ENCODE data around the gene ZFHX2.
"Not testable (repeated sequence)": the region's sequence is repeated elsewhere in the genome, so short reads cannot be mapped to it uniquely, and the experiment has no call there.

ZFHX2 gene

GRCh38 chr14:23551266-23552028 lies at the start of gene ZFHX2:
ZFHX2 (minus strand) TSS chr14:23551765; CDS start chr14:23535325, 16,440 bp downstream.
- peak; percentile 55 to 78 for DNase-seq (ENCODE audit: low read depth in 1 of 2, low spot score in 1 of 2)

DNA sequence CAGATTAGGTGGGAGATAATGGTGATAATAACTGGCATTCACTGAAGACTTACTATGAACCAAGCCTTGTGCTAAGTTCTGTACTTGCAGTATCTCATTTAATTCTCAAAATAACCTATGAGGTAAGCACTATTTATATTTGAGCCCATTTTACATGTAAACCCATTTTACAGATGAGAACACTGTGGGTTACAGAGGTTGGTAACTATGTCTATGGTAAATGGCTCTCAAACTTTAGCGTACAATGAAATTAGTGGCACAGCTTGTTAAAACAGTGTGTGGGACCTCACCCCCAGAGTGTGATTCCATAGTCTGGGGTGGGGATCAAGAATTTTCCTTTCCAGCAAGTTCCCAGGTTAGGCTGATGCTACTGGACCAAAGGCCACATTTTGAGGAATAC lies 49.2 kb upstream of the ZFHX2 start:
- DNase-seq (ENCODE audit: low read depth in 1 of 2, low spot score in 1 of 2) = no peak

DNA sequence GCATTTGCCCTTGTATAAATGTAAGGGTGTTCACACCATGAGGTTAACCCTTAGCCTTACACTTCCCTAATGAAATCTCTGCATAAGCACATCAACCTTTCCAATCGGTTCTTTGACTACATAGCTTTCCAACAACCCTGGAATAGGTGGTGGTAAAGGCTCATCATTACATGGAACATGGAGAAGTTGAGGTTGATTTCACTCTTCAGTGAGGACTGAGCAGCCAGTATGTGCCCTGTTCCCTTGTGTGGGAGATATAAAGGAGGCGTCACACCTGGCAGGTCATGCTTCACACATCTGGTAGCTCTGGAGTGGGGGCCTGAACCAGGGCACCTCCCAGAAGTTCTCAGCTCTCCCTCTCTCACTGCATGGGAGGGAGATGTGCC lies 48.8 kb upstream of the ZFHX2 start:
- DNase-seq (ENCODE audit: low read depth in 1 of 2, low spot score in 1 of 2) = no peak

DNA sequence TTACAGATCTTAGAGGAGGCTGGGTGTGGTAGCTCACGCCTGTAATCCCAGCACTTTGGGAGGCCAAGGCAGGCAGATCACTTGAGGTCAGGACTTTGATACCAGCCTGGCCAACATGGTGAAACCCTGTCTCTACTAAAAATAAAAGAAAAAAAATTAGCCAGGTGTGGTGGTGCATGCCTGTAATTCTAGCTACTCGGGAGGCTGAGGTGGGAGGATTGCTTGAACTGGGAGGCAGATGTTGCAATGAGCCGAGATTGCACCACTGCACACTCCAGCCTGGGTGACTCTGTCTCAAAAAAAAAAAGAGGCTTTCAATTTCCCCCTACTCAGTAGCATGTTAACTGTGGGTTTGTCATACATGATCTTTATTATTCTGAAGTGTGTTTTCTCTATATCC lies 42.6 kb upstream of the ZFHX2 start:
- DNase-seq (ENCODE audit: low read depth in 1 of 2, low spot score in 1 of 2) = not testable (repeated sequence)

- no peak for DNase-seq (ENCODE audit: low read depth in 1 of 2, low spot score in 1 of 2)
These were observed 38.6 kb upstream of the ZFHX2 start for GRCh38 chr14:23590198-23590597.

- no peak for DNase-seq (ENCODE audit: low read depth in 1 of 2, low spot score in 1 of 2)
These were observed 38.0 kb upstream of the ZFHX2 start for GRCh38 chr14:23589606-23590005.

DNA sequence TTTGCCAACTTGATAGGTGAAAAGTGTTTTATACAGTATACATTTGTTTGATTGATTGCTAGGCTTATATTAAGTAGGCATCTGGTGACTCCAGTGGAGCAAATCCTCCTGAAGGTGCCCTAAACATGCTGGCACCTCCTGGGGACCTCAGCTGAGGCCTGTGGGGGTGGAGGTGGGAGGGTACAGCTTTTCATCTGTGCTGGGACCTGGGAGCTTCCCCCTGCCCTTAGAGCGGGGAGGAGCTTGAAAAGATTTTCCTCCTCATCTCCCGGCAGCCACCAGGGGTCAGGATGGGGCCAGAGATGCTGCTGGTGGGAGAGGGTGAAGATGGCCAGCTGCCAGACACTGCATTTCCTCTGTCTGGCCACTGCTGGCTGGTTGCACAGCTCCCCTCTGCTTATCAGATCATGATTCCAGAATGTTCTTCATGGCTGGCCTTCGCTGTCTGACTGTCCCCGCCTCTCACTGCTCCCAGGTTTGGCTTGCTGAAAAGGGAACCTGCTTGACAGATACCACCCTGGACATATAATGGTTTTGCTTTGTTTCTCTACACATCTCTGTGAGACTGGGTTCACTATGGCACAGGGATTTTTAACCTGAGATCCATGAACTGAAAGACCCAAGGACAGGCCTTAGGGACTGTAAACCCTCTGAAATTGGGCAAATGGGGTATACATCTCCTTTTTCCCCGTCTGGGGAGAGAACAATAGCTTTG lies 37.5 kb upstream of the ZFHX2 start:
- peak; percentile 60 to 66 for DNase-seq (ENCODE audit: low read depth in 1 of 2, low spot score in 1 of 2)

- DNase-seq (ENCODE audit: low read depth in 1 of 2, low spot score in 1 of 2) = not testable (repeated sequence)
These were observed 33.1 kb upstream of the ZFHX2 start for GRCh38 chr14:23584527-23585203.

GRCh38 chr14:23583761-23584526 lies 32.4 kb upstream of the ZFHX2 start:
- DNase-seq (ENCODE audit: low read depth in 1 of 2, low spot score in 1 of 2) = not testable (repeated sequence)

DNA sequence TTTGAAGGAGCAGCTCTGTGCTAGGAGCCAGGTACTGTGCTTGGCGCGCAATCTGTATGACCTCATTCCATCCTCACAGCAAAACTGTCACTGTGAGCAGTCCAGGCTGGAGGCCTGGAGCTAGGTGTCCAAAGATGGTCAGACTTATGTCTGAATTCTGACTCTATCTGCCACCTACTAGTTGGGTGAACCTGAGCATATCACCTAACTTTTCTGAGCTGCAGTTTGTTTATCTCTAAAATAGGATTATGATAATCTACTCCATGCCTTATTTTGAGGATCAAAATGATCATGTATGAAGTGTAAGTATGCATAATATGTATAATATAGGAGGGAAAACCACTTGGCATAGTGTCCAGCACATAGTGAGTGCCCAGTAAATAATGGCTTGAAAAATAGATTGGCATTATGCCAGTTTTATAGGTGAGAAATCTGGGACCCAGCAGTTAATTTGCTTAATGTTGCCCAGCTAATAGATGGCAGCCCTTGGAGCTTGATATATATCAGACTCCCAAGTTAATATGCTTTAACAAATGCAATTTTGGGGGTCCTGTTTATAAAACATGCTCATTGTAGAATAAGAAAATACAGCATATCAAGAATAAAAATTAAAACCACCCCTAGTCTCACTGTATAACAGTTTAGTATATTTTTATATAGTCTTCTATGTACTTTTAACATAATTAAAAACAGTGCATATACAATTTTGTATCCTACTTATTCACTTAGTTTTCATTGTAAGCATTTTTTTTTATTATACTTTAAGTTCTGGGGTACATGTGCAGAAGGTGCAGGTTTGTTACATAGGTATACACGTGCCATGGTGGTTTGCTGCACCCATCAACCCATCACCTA lies 31.6 kb upstream of the ZFHX2 start:
- no peak for DNase-seq (ENCODE audit: low read depth in 1 of 2, low spot score in 1 of 2)

DNA sequence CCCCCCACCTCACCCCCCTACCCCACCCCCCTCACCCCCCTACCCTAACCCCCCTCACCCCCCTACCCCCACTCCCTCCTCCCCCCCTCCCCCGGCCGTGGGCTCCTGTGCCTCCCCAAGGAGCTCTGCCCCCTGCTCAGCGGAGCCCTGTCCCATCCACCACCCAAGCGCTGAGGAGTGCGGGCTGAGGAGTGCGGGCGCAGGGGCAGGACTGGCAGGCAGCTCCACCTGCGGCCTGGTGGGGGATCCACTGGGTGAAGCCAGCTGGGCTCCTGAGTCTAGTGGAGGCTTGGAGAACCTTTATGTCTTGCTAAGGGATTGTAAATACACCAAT lies 29.4 kb upstream of the ZFHX2 start:
- no peak for DNase-seq (ENCODE audit: low read depth in 1 of 2, low spot score in 1 of 2)

- no peak for DNase-seq (ENCODE audit: low read depth in 1 of 2, low spot score in 1 of 2)
These were observed 28.8 kb upstream of the ZFHX2 start for GRCh38 chr14:23580152-23580926.

GRCh38 chr14:23579739-23580138 lies 28.2 kb upstream of the ZFHX2 start:
- DNase-seq (ENCODE audit: low read depth in 1 of 2, low spot score in 1 of 2) = no peak

DNA sequence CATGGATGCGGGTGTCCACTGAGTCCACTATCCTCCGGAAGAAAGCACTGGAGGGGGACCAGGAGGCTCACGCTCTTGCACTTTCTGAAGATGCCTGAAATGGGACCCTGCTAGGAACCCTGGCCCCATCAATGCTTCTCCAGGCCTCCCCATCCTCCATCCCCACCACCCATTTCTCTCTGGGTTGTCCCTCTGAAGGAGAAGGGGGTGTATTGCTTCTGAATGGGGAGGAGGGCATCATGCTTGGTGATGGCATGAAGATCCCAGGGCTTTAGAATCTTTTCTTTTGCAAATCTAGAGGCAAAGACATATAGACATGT lies 27.7 kb upstream of the ZFHX2 start:
- DNase-seq (ENCODE audit: low read depth in 1 of 2, low spot score in 1 of 2) = no peak

DNA sequence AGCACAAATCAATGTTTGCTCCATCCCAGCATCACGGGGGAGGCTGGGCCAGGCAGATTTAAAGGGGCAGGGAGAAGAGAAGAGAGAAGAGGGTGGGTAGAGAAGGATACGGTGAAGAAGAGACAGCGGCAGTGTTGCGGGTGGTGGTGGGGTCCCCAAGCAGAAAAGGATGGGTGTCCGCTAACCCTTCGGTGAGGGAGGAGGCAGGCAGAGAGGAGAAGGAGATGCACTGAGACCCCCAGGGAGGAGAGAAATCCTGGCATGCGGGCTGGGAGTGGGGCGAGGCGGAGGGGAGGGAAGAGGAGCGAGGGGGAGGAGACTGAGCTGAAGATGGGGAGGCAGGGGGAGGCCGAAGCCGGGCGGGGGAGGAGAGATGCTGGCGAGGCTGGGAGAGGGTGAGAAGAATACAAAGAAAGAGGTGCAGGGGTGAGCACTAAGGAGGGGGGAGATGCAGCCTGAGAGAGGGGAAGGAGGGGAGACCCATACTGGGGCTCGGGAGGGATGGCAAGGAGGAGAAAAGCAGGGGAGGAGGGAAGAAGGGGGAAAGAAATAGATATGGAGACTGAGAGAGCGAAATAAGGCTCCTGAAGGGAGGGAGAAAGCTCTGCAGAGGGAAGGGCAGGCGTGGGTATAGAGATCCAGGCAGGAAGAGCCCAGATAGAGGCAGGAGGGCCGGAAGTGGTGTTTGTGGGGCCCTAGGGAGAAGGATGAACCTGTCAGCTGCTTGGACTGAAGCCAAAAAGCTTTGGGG lies 27.2 kb upstream of the ZFHX2 start, which contains the start of gene JPH4:
JPH4 (minus strand) TSS at position 231 of the 751 bp plus-strand sequence. CDS start 1,337 bp downstream, outside the sequence.
- DNase-seq (ENCODE audit: low read depth in 1 of 2, low spot score in 1 of 2) = no peak

DNA sequence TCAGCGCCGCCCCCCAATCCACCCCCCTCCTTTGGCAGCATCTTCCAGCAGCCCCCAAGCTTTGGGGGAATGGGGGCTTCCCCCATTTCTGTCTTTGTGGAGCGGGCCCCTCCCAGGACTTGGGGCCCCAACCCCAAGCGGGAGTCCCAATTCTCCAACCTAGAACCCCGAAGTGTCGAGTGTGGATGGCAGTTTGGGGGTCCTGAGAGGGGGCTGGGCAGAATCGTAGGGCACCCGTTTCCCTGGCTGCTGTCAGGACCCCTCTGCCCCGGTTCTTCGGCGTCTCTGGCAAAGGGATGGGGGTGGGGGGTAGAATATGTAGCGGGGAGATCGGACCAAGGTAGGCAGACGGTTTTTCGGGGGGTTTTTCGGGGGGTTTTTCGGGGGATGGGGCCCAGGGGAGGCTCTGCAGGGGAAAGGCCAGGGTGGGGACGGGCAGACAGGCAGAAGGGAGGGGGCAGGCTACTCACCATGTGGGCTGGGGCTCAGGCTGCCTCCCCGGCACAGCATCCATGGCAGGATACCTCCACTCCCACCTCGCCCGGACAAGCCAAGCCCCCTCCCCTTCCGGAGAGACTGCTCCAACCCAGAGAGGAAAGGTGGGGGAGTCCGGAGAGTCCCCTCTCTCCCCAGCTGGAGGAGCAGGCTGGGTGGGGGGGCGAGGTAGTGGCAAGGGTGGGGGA lies 26.3 kb upstream of the ZFHX2 start:
- no peak for DNase-seq (ENCODE audit: low read depth in 1 of 2, low spot score in 1 of 2)

GRCh38 chr14:23577004-23577681 lies 25.6 kb upstream of the ZFHX2 start:
- DNase-seq (ENCODE audit: low read depth in 1 of 2, low spot score in 1 of 2) = no peak
